ENCODE measurements around the gene CEP43. TPM values are rescaled to one million over a fixed set of nuclear protein-coding genes. Genes with fewer than 3 reads are reported as not detected.

The CEP43 gene
- total RNA-seq, 1 experiment from 2014 or later = 19.7 TPM

DNA sequence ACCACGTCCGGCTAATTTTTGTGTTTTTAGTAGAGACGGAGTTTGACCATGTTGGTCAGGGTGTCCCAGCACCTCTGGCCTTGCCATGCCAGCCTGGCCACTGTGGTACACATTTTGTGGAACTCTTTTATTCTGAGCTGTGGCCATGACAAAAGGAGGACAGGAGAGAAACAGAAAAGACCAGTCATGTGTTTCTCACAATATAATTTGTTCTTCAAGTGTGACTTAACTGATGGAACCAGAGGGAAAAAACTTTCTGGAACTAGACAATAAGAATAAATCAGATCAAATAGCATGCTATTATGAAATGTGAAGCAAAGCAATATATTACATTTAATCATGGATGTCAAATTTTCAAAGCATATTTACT lies 38.6 kb upstream of the CEP43 start:
- CTCF ChIA-PET = no interaction called here

DNA sequence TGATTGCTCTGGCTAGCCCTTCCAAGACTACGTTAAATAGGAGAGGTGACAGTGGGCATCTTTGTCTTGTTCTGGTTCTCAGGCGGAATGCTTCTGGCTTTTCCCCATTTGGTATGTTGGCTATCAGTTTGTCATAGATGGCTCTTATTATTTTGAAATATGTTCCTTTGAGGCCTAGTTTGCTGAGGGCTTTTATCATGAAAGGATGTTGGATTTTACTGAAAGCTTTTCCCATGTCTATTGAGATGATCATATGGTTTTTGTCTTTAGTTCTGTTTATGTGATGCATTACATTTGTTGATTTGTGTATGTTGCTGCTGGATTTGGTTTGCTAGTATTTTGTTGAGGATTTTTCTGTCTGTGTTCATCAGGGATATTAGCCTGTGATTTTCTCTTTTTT lies 32.9 kb upstream of the CEP43 start:
- no peak overlapping the region for H3K27ac ChIP-seq
- TF ChIP-seq, protein P1, sequence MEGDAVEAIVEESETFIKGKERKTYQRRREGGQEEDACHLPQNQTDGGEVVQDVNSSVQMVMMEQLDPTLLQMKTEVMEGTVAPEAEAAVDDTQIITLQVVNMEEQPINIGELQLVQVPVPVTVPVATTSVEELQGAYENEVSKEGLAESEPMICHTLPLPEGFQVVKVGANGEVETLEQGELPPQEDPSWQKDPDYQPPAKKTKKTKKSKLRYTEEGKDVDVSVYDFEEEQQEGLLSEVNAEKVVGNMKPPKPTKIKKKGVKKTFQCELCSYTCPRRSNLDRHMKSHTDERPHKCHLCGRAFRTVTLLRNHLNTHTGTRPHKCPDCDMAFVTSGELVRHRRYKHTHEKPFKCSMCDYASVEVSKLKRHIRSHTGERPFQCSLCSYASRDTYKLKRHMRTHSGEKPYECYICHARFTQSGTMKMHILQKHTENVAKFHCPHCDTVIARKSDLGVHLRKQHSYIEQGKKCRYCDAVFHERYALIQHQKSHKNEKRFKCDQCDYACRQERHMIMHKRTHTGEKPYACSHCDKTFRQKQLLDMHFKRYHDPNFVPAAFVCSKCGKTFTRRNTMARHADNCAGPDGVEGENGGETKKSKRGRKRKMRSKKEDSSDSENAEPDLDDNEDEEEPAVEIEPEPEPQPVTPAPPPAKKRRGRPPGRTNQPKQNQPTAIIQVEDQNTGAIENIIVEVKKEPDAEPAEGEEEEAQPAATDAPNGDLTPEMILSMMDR (conservative IDR thresholded peaks at IDR 0.05) = no peak
- no peak for TF ChIP-seq EZH2 (IDR thresholded peaks at IDR 0.05; ENCODE audit: low read depth)
- peaks cover 18% of the 10 kb centered on the region for H3K9me3 ChIP-seq (ENCODE audit: insufficient read depth, low read depth)
- H4K20me1 ChIP-seq (ENCODE audit: insufficient read depth) = no peaks in the 10 kb centered on the region
- H3K79me2 ChIP-seq (ENCODE audit: low read depth) = no peaks in the 10 kb centered on the region
- intact Hi-C loops (cut with micrococcal nuclease; ENCODE audit: unreplicated experiment) = no loop called here
- CTCF ChIA-PET = no interaction called here
- H3K36me3 ChIP-seq (ENCODE audit: low read depth) = no peaks in the 10 kb centered on the region
- H3K9me2 ChIP-seq (ENCODE audit: insufficient read depth) = no peaks in the 10 kb centered on the region
- POLR2A ChIA-PET (ENCODE audit: unreplicated experiment) = no interaction called here
- H3K4me2 ChIP-seq = no peak overlapping the region
- no peak overlapping the region for H2AFZ ChIP-seq
- H3K27me3 ChIP-seq (ENCODE audit: insufficient read depth, low read depth) = no peaks in the 10 kb centered on the region
- no peak for DNase-seq
- H3K4me3 ChIP-seq = no peak overlapping the region
- H3K4me1 ChIP-seq (replicated peaks; ENCODE audit: insufficient read depth) = no peaks in the 10 kb centered on the region
- H3F3A ChIP-seq (ENCODE audit: insufficient read depth, low read depth) = peaks cover 4% of the 10 kb centered on the region; the same call in 1 of the 2 replicates
- no TSS peak for BruUV-seq (replicated peaks)

More for the DNA sequence above, 38.6 kb upstream of the CEP43 start:
- H3K27me3 ChIP-seq (ENCODE audit: insufficient read depth, low read depth) = no peaks in the 10 kb centered on the region
- no peaks in the 10 kb centered on the region for H3K4me1 ChIP-seq (replicated peaks; ENCODE audit: insufficient read depth)
- no peak overlapping the region for H3K27ac ChIP-seq
- intact Hi-C loops (cut with micrococcal nuclease; ENCODE audit: unreplicated experiment) = no loop called here
- H3K79me2 ChIP-seq (ENCODE audit: low read depth) = no peaks in the 10 kb centered on the region
- no peaks in the 10 kb centered on the region for H3K36me3 ChIP-seq (ENCODE audit: low read depth)
- no peaks in the 10 kb centered on the region for H4K20me1 ChIP-seq (ENCODE audit: insufficient read depth)
- H3K9me2 ChIP-seq (ENCODE audit: insufficient read depth) = no peaks in the 10 kb centered on the region
- TF ChIP-seq, protein P1 (conservative IDR thresholded peaks at IDR 0.05) = no peak
- TF ChIP-seq EZH2 (IDR thresholded peaks at IDR 0.05; ENCODE audit: low read depth) = no peak
- no peak overlapping the region for H2AFZ ChIP-seq
- H3F3A ChIP-seq (ENCODE audit: insufficient read depth, low read depth) = no peaks in the 10 kb centered on the region
- no peaks in the 10 kb centered on the region for H3K9me3 ChIP-seq (ENCODE audit: insufficient read depth, low read depth)
- H3K4me3 ChIP-seq = no peak overlapping the region
- H3K4me2 ChIP-seq = no peak overlapping the region
- POLR2A ChIA-PET (ENCODE audit: unreplicated experiment) = no interaction called here
- BruUV-seq (replicated peaks) = no TSS peak
- DNase-seq = no peak

DNA sequence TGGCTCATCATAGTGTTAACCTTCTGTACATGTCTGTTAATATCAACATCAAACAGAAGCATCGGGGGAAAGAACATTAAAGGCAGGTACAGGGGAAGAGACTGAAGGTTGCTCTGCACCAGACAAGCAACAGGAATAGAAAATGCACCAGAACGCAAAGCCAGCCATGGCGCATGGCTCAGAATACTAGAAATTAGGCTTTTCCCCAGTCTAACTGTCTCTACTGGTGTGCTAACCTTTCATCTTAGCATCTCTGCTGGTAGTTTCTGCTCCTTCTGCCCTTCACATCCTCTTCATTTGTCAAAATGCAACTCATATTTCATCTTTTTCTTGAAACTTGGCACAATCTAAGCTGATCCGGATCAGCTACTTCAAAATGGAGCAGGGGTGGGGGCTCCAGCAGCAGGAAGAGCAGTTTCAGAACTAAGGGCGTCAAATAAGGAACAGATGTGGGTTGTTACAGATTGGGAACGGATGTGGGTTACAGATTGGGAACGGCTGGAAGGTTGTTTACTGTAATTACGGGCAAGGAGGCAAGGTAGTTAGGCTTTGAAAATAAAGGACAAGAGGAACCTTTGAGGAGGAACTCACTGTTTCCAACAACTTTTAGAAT lies 29.7 kb upstream of the CEP43 start:
- H3K9me2 ChIP-seq (ENCODE audit: insufficient read depth) = no peaks in the 10 kb centered on the region
- H3K27me3 ChIP-seq (ENCODE audit: insufficient read depth, low read depth) = no peaks in the 10 kb centered on the region
- H2AFZ ChIP-seq = no peak overlapping the region
- H4K20me1 ChIP-seq (ENCODE audit: insufficient read depth) = no peaks in the 10 kb centered on the region
- peaks cover 4% of the 10 kb centered on the region; the same call in 1 of the 2 replicates for H3F3A ChIP-seq (ENCODE audit: insufficient read depth, low read depth)
- DNase-seq = no peak
- TF ChIP-seq, protein P1 (conservative IDR thresholded peaks at IDR 0.05) = no peak
- no peak for TF ChIP-seq EZH2 (IDR thresholded peaks at IDR 0.05; ENCODE audit: low read depth)
- no peak overlapping the region for H3K4me3 ChIP-seq
- intact Hi-C loops (cut with micrococcal nuclease; ENCODE audit: unreplicated experiment) = no loop called here
- H3K9me3 ChIP-seq (ENCODE audit: insufficient read depth, low read depth) = peaks cover 18% of the 10 kb centered on the region
- no peaks in the 10 kb centered on the region for H3K79me2 ChIP-seq (ENCODE audit: low read depth)
- ChIA-PET POLR2A (ENCODE audit: unreplicated experiment) (no interaction called here), CTCF (no interaction called here)
- H3K36me3 ChIP-seq (ENCODE audit: low read depth) = no peaks in the 10 kb centered on the region
- H3K4me2 ChIP-seq = no peak overlapping the region
- no TSS peak for BruUV-seq (replicated peaks)
- no peaks in the 10 kb centered on the region for H3K4me1 ChIP-seq (replicated peaks; ENCODE audit: insufficient read depth)
- no peak overlapping the region for H3K27ac ChIP-seq
